HCEC 1CT (cell line): ENCODE results near the gene SALL3.

ENCODE experiments used
- DNase-seq: peaks from one replicate; pipeline ENCODE4 v3.0.0-alpha.2; 2017

SALL3 gene

GRCh38 chr18:78965917-78966792, 13.5 kb upstream of the SALL3 start:
- DNase-seq = no peak

- DNase-seq = no peak
Observed at GRCh38 chr18:78966793-78967106, 12.9 kb upstream of the SALL3 start.

GRCh38 chr18:78967692-78968091, 11.9 kb upstream of the SALL3 start:
- no peak for DNase-seq

- DNase-seq = no peak
Observed at GRCh38 chr18:78969574-78970315, 9.9 kb upstream of the SALL3 start.

GRCh38 chr18:78970774-78971333, 8.8 kb upstream of the SALL3 start:
- DNase-seq = no peak

- no peak for DNase-seq
Observed at GRCh38 chr18:78971511-78972245, 7.9 kb upstream of the SALL3 start.

- DNase-seq = no peak
Observed at GRCh38 chr18:78972385-78972918, 7.2 kb upstream of the SALL3 start.

GRCh38 chr18:78972930-78973331, 6.7 kb upstream of the SALL3 start:
- DNase-seq = no peak

- no peak for DNase-seq
Observed at GRCh38 chr18:78973357-78974083, 6.1 kb upstream of the SALL3 start.

- DNase-seq = no peak
Observed at GRCh38 chr18:78974115-78974761, 5.4 kb upstream of the SALL3 start.

GRCh38 chr18:78975292-78975691, 4.3 kb upstream of the SALL3 start:
- DNase-seq = no peak

- DNase-seq = no peak
Observed at GRCh38 chr18:78975699-78976335, 3.8 kb upstream of the SALL3 start.

GRCh38 chr18:78976765-78977636, 2.6 kb upstream of the SALL3 start:
- no peak for DNase-seq

- DNase-seq = no peak
Observed at GRCh38 chr18:78977637-78978348, 1.8 kb upstream of the SALL3 start.

- no peak for DNase-seq
Observed at GRCh38 chr18:78978349-78979055, 1.1 kb upstream of the SALL3 start.

- DNase-seq = no peak
Observed at GRCh38 chr18:78979056-78979729, 425 bp upstream of the SALL3 start.

GRCh38 chr18:78980279-78980771, 707 bp downstream of the SALL3 start:
- no peak for DNase-seq

- DNase-seq = no peak
Observed at GRCh38 chr18:78980777-78981380, 1.3 kb downstream of the SALL3 start.
